MV-4-11 (cell line): ENCODE measurements around the gene S100P.

Experiments used
- DNase-seq: peaks from one replicate; lab custom pipeline; 2025; lab: John Stamatoyannopoulos, UW

The S100P gene

GRCh38 chr4:6673191-6673659 is 20.5 kb upstream of the S100P start:
- DNase-seq: peak; percentile 36

GRCh38 chr4:6673660-6674499 is 19.8 kb upstream of the S100P start:
- DNase-seq: peak; percentile 94

GRCh38 chr4:6674500-6675149 is 19.1 kb upstream of the S100P start:
- DNase-seq: no peak

GRCh38 chr4:6676722-6677558 is 16.7 kb upstream of the S100P start:
- DNase-seq: no peak

GRCh38 chr4:6680372-6681034 is 13.2 kb upstream of the S100P start:
- DNase-seq: no peak

- DNase-seq: no peak
These were observed 12.5 kb upstream of the S100P start for GRCh38 chr4:6681191-6681590.

- DNase-seq: peak; percentile 80
These were observed 10.7 kb upstream of the S100P start for GRCh38 chr4:6682862-6683590.

GRCh38 chr4:6684656-6685055 is 9.0 kb upstream of the S100P start:
- DNase-seq: no peak

GRCh38 chr4:6686104-6686787 is 7.4 kb upstream of the S100P start:
- DNase-seq: no peak

- DNase-seq: no peak
These were observed 5.5 kb upstream of the S100P start for GRCh38 chr4:6687947-6688878.

GRCh38 chr4:6688879-6689505 is 4.7 kb upstream of the S100P start:
- DNase-seq: peak; percentile 92

GRCh38 chr4:6689506-6689960 is 4.1 kb upstream of the S100P start:
- DNase-seq: no peak

GRCh38 chr4:6692379-6692778 is 1.3 kb upstream of the S100P start:
- no peak for DNase-seq

- DNase-seq: no peak
These were observed 872 bp upstream of the S100P start for GRCh38 chr4:6692806-6693205.

GRCh38 chr4:6694177-6694901 is 661 bp downstream of the S100P start:
- DNase-seq: no peak

GRCh38 chr4:6695660-6696610 is 2.3 kb downstream of the S100P start:
- peak; percentile 59 for DNase-seq

- no peak for DNase-seq
These were observed 2.9 kb downstream of the S100P start for GRCh38 chr4:6696611-6697010.
